Activated CD4-positive, CD25-positive, alpha-beta regulatory T cell treated with anti-CD3 and anti-CD28 coated beads, Interleukin-2, amount 50 U/mL, for 16 hours (primary cell): ENCODE measurements around the gene STX8.

Source experiments
- DNase-seq: peaks from one replicate; pipeline ENCODE4 v3.0.0-alpha.2; 2020; ENCODE audit warnings: low read depth, low spot score

The STX8 gene

GRCh38 chr17:9298135-9298534 lies 277.5 kb downstream of the STX8 start:
- DNase-seq: no peak

- no peak for DNase-seq
Observed at GRCh38 chr17:9294661-9295210, 280.9 kb downstream of the STX8 start.

GRCh38 chr17:9292561-9292941 lies 283.1 kb downstream of the STX8 start:
- no peak for DNase-seq

- DNase-seq: no peak
Observed at GRCh38 chr17:9291912-9292560, 283.6 kb downstream of the STX8 start.

- no peak for DNase-seq
Observed at GRCh38 chr17:9290226-9290613, 285.4 kb downstream of the STX8 start.

- DNase-seq: no peak
Observed at GRCh38 chr17:9287306-9287705, 288.3 kb downstream of the STX8 start.

- no peak for DNase-seq
Observed at GRCh38 chr17:9286434-9286833, 289.2 kb downstream of the STX8 start.

GRCh38 chr17:9285602-9286427 lies 289.8 kb downstream of the STX8 start:
- DNase-seq: no peak

- no peak for DNase-seq
Observed at GRCh38 chr17:9284884-9285283, 290.7 kb downstream of the STX8 start.

GRCh38 chr17:9283909-9284308 lies 291.7 kb downstream of the STX8 start:
- no peak for DNase-seq

GRCh38 chr17:9279893-9280292 lies 295.7 kb downstream of the STX8 start:
- no peak for DNase-seq

- no peak for DNase-seq
Observed at GRCh38 chr17:9274973-9275372, 300.6 kb downstream of the STX8 start.

GRCh38 chr17:9273428-9274391 lies 301.9 kb downstream of the STX8 start:
- no peak for DNase-seq

- no peak for DNase-seq
Observed at GRCh38 chr17:9272501-9273200, 303.0 kb downstream of the STX8 start.

- no peak for DNase-seq
Observed at GRCh38 chr17:9271989-9272388, 303.6 kb downstream of the STX8 start.

- DNase-seq: no peak
Observed at GRCh38 chr17:9270921-9271320, 304.7 kb downstream of the STX8 start.

GRCh38 chr17:9269350-9270035 lies 306.1 kb downstream of the STX8 start:
- no peak for DNase-seq

- DNase-seq: no peak
Observed at GRCh38 chr17:9268546-9268945, 307.1 kb downstream of the STX8 start.

- DNase-seq: no peak
Observed at GRCh38 chr17:9266697-9267117, 308.9 kb downstream of the STX8 start.

- no peak for DNase-seq
Observed at GRCh38 chr17:9266031-9266680, 309.5 kb downstream of the STX8 start.
